NCI-H748 treated with DMSO at 0.1 percent for 48 hours (cell line): ENCODE results near the gene UMOD.

Experiments used
- DNase-seq: peaks from one replicate; lab custom pipeline; 2025; lab: John Stamatoyannopoulos, UW

Gene UMOD

DNA sequence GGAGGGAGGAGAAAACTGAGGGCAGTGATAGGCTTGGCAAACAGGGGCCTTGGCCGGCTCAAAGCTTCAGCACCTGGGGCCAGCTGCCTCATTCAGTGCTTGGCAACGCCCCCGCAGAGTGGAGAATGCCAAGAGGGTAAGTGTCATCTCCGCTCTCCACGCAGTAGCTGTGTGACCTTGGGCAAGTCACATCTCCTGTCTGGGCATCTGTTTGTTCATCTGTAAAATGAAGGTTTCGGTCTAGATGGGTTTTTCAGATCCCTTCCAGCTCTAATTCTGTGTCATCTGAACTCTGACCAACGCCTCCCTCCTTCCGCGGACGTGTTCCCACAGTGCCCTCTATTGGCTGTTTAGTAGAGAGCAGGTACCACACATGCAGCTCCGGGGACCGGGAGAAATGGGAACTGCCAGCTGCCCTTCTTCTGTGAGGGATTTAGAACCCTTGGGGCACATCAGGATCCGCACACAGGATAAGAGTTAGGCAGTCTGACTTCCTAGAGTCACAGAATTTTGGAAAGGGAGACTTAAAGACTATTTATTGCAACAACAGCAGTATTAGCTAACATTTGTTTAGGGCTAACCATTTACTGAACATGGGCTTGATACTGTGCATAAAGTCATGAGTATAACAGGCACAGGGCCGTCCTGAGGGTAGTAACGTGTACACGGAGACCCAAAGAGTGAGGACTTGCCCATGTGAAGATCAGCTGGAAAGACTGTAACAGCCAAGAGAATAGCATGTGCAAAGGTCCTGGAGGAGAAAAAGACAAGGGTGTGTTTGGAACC is 52.0 kb downstream of the UMOD start:
- DNase-seq = peak; percentile 48

- no peak for DNase-seq
Observed at GRCh38 chr16:20298452-20298851, 54.1 kb downstream of the UMOD start.

GRCh38 chr16:20291208-20292206 is 61.0 kb downstream of the UMOD start:
- DNase-seq = peak; percentile 1

GRCh38 chr16:20289571-20289970 is 62.9 kb downstream of the UMOD start:
- DNase-seq = no peak

DNA sequence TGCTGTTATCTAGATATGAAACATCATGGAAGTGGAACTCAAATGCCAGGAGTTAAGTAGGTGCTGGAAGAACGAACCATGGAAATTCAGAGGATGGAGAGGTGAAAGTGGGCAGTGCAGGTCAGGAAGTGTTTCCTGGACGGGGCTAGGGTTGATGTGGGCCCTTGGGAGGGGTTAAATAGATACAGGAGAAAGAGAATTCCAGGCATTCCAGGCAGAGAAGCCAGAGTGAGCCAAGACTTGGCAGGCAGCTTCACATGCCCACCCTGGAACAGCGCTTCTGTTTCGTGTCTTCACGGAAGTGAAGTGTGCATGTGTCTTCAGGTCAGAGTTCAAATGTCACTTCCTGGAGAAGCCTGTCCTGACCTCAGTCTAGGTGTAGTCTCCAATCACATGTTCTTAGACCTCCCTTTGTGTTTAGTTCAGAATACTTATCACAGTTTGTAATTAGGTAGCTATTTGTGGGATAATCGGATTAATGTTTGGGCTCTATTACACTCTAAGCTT is 66.5 kb downstream of the UMOD start:
- no peak for DNase-seq
